Lung (tissue), 14 donors: ENCODE results near the gene PRAMEF6. TPM values are rescaled to one million over a fixed set of nuclear protein-coding genes. Genes with fewer than 3 reads are reported as not detected.
"Not testable (repeated sequence)": the region's sequence is repeated elsewhere in the genome, so short reads cannot be mapped to it uniquely, and the experiment has no call there.

Source experiments
- ATAC-seq: fragments of 200-7000 bp; cut with Tn5 transposase; one replicate; pipeline ENCODE4 v1.9.1; 2020; ENCODE audit warnings: moderate number of reproducible peaks; ENCODE audit not compliant: insufficient read depth, low FRiP score
- DNase-seq, 3 donors: peaks; one replicate each; pipeline ENCODE4 v3.0.0-alpha.2; 2013 to 2017
- H3K27ac ChIP-seq, 2 donors: one replicate each; pipeline ENCODE4 v1.5.1; 2013; ENCODE audit warnings: mild to moderate bottlenecking in 2 of 2, moderate library complexity in 2 of 2, control low read depth in 1 of 2, inconsistent platforms in 1 of 2, low read depth in 1 of 2, low read length in 1 of 2
- H3K27me3 ChIP-seq, 3 donors: one replicate each; pipeline ENCODE4 v1.5.1; 2013; ENCODE audit warnings: low read length in 2 of 3; ENCODE audit not compliant: control insufficient read depth in 3 of 3, insufficient read depth in 3 of 3
- H3K36me3 ChIP-seq, 4 donors: one replicate each; pipeline ENCODE4 v1.5.1; 2013; ENCODE audit warnings: low read length in 4 of 4, mild to moderate bottlenecking in 1 of 4, moderate library complexity in 1 of 4; ENCODE audit not compliant: control insufficient read depth in 4 of 4, insufficient read depth in 4 of 4
- H3K4me1 ChIP-seq, 5 donors: one replicate each; pipeline ENCODE4 v1.5.1; 2013; ENCODE audit warnings: low read length in 5 of 5, mild to moderate bottlenecking in 2 of 5, moderate library complexity in 1 of 5; ENCODE audit not compliant: control insufficient read depth in 5 of 5, insufficient read depth in 5 of 5
- H3K4me3 ChIP-seq: one replicate; pipeline ENCODE4 v1.5.1; 2013; ENCODE audit warnings: mild to moderate bottlenecking, control low read depth, moderate library complexity
- H3K9ac ChIP-seq, 2 donors: one replicate each; pipeline ENCODE4 v1.5.1; 2013; ENCODE audit warnings: low read length in 2 of 2, control low read depth in 1 of 2; ENCODE audit not compliant: insufficient read depth in 1 of 2
- H3K9me3 ChIP-seq, 4 donors: one replicate each; pipeline ENCODE4 v1.5.1; 2013; ENCODE audit warnings: low read length in 3 of 4, mild to moderate bottlenecking in 1 of 4, moderate library complexity in 1 of 4; ENCODE audit not compliant: control insufficient read depth in 4 of 4, insufficient read depth in 3 of 4
- WGBS, 2 donors: extraction: QIAGEN DNeasy Blood & Tissue Kit; methylation state at CpG; one replicate each; pipeline ENCODE4 v1.1.7; 2013; 5-methylcytosine and 5-hydroxymethylcytosine counted together
- long read RNA-seq, 5 donors: transcript quantifications; one replicate each; lab custom pipeline, GENCODE V29; 2026
- polyA plus RNA-seq, 2 donors: library from polyadenylated mRNA; stranded (reverse); fragments of 200-250 nt; gene quantifications; one replicate each; pipeline ENCODE4 v1.2.1, GENCODE V29; 2013
- total RNA-seq, 2 donors: library from RNA; depleted of rRNA in 1 of 2; stranded (reverse); fragments of >200 nt in 1 of 2; gene quantifications; one replicate each; pipeline ENCODE4 v1.2.1, GENCODE V29; 2014 to 2021
- donor health status: Bipolar disorder and iron deficiency.
- donor health status: healthy.
- donor health status: DM: yes; HTN: yes; CAD: no.

The PRAMEF6 gene
- total RNA-seq (not detected), polyA plus RNA-seq (not detected)
- long read RNA-seq, donor 1: 0 reads
- long read RNA-seq, donor 2: 0 reads
- long read RNA-seq, donor 3: 0 reads
- long read RNA-seq, donor 4: 0 reads
- long read RNA-seq, donor 5: 0 reads

GRCh38 chr1:12947480-12947879 lies at the start of gene PRAMEF6:
PRAMEF6 (minus strand) TSS chr1:12947580; CDS start chr1:12942518, 5,062 bp downstream.
- ATAC-seq, H3K27me3 ChIP-seq, DNase-seq, H3K4me1 ChIP-seq, H3K36me3 ChIP-seq, H3K9ac ChIP-seq, H3K9me3 ChIP-seq, H3K27ac ChIP-seq, H3K4me3 ChIP-seq: not testable (repeated sequence)
- WGBS, 2 donors: 73 to 99% methylated on average over 2 to 3 of the region's 4 CpGs

GRCh38 chr1:12924368-12924767 lies 23.0 kb downstream of the PRAMEF6 start:
- not testable (repeated sequence) for H3K4me1 ChIP-seq, H3K36me3 ChIP-seq, H3K9me3 ChIP-seq, H3K27me3 ChIP-seq, H3K27ac ChIP-seq, H3K9ac ChIP-seq, ATAC-seq, DNase-seq, H3K4me3 ChIP-seq
- WGBS, 2 donors: 35% methylated on average over 3 of the region's 5 CpGs; no CpG with 5 or more reads in 1 of the 2 donors

GRCh38 chr1:12921749-12922148 lies 25.6 kb downstream of the PRAMEF6 start:
- H3K27me3 ChIP-seq, H3K27ac ChIP-seq, H3K4me3 ChIP-seq, ATAC-seq, H3K9ac ChIP-seq, H3K4me1 ChIP-seq, DNase-seq, H3K36me3 ChIP-seq, H3K9me3 ChIP-seq: not testable (repeated sequence)
- 73 to 79% methylated on average over 2 of the region's 2 CpGs for WGBS, 2 donors

- H3K4me3 ChIP-seq, H3K27me3 ChIP-seq, H3K9ac ChIP-seq, ATAC-seq, H3K9me3 ChIP-seq, H3K36me3 ChIP-seq, DNase-seq, H3K27ac ChIP-seq, H3K4me1 ChIP-seq: not testable (repeated sequence)
- WGBS, 2 donors: no CpG with 5 or more reads among the region's 1 CpG
Observed at GRCh38 chr1:12916310-12916709, 31.1 kb downstream of the PRAMEF6 start, which contains the start of gene PRAMEF7. PRAMEF7 (plus strand) TSS chr1:12916610; CDS start chr1:12917693, 1,083 bp downstream.

- not testable (repeated sequence) for H3K4me3 ChIP-seq, H3K27me3 ChIP-seq, H3K9me3 ChIP-seq, H3K27ac ChIP-seq, ATAC-seq, DNase-seq, H3K36me3 ChIP-seq, H3K4me1 ChIP-seq, H3K9ac ChIP-seq
- WGBS, 2 donors: 61 to 83% methylated on average over 3 of the region's 5 CpGs
Observed at GRCh38 chr1:12903793-12904572, 43.4 kb downstream of the PRAMEF6 start.

DNA sequence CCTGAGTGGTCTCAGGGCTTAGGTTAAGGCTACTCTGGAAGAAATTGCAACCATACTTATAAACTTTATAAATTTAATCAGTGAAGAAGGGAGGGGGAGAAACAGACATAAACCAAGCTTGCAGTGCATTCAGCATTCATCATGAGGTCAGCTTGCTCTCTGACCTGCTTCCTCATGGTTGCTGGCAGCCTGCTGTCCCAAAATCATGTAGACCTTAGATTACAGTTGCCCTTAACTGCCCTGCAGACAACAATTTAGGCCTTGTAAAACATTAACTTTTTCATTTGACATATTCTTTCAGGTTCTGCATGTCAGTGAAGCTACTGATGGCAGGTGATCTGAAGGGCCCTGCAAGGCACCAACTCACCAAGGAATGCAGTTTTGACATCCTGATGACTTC lies 48.2 kb downstream of the PRAMEF6 start:
- not testable (repeated sequence) for H3K9me3 ChIP-seq, H3K4me3 ChIP-seq, H3K27ac ChIP-seq, ATAC-seq, H3K4me1 ChIP-seq, H3K27me3 ChIP-seq, H3K36me3 ChIP-seq, H3K9ac ChIP-seq, DNase-seq

DNA sequence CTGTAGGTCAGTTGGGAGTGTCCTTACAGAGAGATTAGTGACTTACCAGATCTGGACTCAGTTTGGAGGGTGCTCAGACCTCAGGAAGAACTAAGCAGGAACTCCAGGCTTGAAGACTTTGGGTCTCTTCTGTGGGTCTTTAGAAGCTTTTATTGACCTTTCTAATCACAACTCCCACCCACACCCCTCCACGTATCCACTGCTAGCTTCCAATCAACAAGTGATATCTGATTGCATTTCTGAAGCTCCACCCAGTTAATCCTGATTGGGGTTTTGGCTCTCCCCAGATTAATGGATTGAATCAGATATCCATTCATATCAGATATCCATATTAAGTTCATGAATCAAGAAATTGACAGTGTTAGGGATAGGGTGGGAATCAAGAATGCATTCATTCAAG lies 49.2 kb downstream of the PRAMEF6 start, which contains the start of gene PRAMEF10:
TSS of gene PRAMEF10 (minus strand) at position 101 of the 400 bp plus-strand sequence. CDS start 2,423 bp downstream, outside the sequence.
- not testable (repeated sequence) for H3K27ac ChIP-seq, DNase-seq, H3K4me1 ChIP-seq, H3K4me3 ChIP-seq, H3K9me3 ChIP-seq, ATAC-seq, H3K9ac ChIP-seq, H3K27me3 ChIP-seq, H3K36me3 ChIP-seq
- no CpG with 5 or more reads among the region's 1 CpG for WGBS, 2 donors
